ENCODE results near the gene TAS1R3.

GRCh38 chr1:1336446-1336845 is 5.4 kb downstream of the TAS1R3 start:
- no peak for TF ChIP-seq CTCF (conservative IDR thresholded peaks at IDR 0.05 in 1 of 2, IDR thresholded peaks at IDR 0.05 in 1 of 2; ENCODE audit: extremely low read depth in 1 of 2, insufficient read depth in 1 of 2, low read depth in 1 of 2, low read length in 2 of 2)
- no peak for TF ChIP-seq EZH2 (IDR thresholded peaks at IDR 0.05; ENCODE audit: borderline replicate concordance, low read length)
